MG63 (cell line): ENCODE results near the gene CD1C. TPM values are rescaled to one million over a fixed set of nuclear protein-coding genes. Genes with fewer than 3 reads are reported as not detected.
"Not testable (repeated sequence)": the region's sequence is repeated elsewhere in the genome, so short reads cannot be mapped to it uniquely, and the experiment has no call there.

ENCODE experiments used
- DNase-seq: peaks from one replicate; pipeline ENCODE4 v3.0.0-alpha.2; 2020
- H3K27me3 ChIP-seq: fragments of 250-450 bp; sonication (Bioruptor Pico); 2 replicates; pipeline ENCODE4 v1.5.1; 2020; ENCODE audit warnings: mild to moderate bottlenecking, moderate library complexity
- H3K36me3 ChIP-seq: fragments of 250-450 bp; sonication (Bioruptor Pico); 2 replicates; pipeline ENCODE4 v1.5.1; 2020; ENCODE audit warnings: mild to moderate bottlenecking, moderate library complexity
- H3K4me3 ChIP-seq: fragments of 250-450 bp; sonication (Bioruptor Pico); 2 replicates; pipeline ENCODE4 v1.5.1; 2020; ENCODE audit warnings: mild to moderate bottlenecking, moderate library complexity
- H3K9me3 ChIP-seq: fragments of 250-450 bp; sonication (Bioruptor Pico); 2 replicates; pipeline ENCODE4 v1.5.1; 2020; ENCODE audit warnings: mild to moderate bottlenecking, moderate library complexity
- total RNA-seq: library from RNA; depleted of rRNA; stranded (reverse); fragments of >200 nt; shearing (Covaris generic); gene quantifications from 2 replicates; pipeline ENCODE4 v1.2.3, GENCODE V29; 2014; ENCODE audit warnings: low replicate concordance; rRNA removed

Gene CD1C
- not detected in 2 replicates for total RNA-seq

DNA sequence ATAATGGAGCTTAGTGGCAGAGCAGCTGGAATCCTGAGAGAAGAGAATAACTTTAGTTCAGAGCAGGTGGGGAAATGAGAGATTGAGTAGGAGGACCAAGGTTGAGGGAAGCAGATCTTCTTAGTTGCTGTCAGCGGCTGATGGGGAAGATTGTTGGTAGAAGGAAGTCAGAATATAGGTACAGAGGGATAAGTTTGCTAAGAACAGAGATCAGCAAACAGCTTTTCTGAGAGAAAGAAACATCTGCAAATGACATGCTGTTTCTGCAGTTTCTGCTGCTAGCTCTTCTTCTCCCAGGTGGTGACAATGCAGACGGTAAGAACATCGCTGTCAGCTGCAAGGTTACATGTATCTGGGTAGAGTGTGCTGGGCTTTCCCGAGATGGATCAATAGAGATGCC lies at the start of gene CD1C:
Gene CD1C, plus strand, starts transcription at position 113 of the 400 bp plus-strand sequence. Its CDS starts 142 bp downstream, at position 255.
- H3K4me3 ChIP-seq, result no peak within 1 kb of the TSS
- no peak for DNase-seq
- H3K9me3 ChIP-seq, result no peaks in the 10 kb centered on the region
- no peaks in the 10 kb centered on the region for H3K36me3 ChIP-seq
- H3K27me3 ChIP-seq, result 0 out of 2 replicates have a peak, but pooled peaks cover 2% of the 10 kb centered on the region

DNA sequence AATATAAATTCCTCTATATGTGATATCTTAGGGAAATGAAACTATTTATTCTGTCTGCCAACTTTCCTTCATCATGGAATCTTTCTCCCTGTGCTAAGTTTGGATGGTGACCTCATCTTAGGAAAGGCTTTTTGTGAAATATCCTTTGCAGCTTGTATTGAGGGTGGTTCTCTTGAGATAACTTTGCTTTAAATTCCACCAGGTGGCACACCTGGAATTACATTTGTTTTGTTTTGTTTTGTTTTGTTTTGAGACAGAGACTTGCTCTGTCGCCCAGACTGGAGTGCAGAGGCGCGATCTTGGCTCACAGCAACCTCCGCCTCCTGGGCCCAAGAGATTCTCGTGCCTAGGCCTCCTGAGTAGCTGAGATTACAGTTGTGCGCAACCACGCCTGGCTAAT lies 43.1 kb upstream of the CD1C start:
- Histone ChIP-seq H3K36me3 (no peaks in the 10 kb centered on the region), H3K9me3 (no peaks in the 10 kb centered on the region), H3K27me3 (peaks cover 3% of the 10 kb centered on the region; the same call in 1 of the 2 replicates), H3K4me3 (no peak overlapping the region)
- no peak for DNase-seq

DNA sequence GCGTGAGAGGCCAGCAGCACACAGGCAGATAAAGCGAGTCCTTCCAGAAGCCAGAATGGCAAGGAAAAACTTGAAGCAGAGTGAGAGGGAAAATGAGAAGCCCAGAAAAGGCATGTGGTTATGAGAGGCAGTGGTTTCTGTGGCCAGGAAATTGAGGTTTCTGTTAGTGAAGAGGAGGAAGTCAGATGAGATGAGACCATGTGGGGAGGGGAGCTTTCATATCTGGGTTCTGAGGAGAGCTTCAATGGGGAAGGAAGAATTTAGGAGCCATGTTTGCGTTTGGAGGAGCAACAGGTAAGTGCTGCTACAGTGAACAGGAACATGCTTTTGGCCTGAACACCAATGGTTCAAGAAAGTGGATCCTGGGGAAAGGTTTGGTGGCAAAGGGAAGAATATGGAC lies 41.6 kb upstream of the CD1C start:
- no peaks in the 10 kb centered on the region for H3K9me3 ChIP-seq
- no peaks in the 10 kb centered on the region for H3K36me3 ChIP-seq
- no peak for DNase-seq
- H3K4me3 ChIP-seq, result no peak overlapping the region
- peaks cover 3% of the 10 kb centered on the region; the same call in 1 of the 2 replicates for H3K27me3 ChIP-seq

GRCh38 chr1:158248771-158249170 lies 41.0 kb upstream of the CD1C start:
- Histone ChIP-seq H3K36me3 (no peaks in the 10 kb centered on the region), H3K27me3 (peaks cover 3% of the 10 kb centered on the region; the same call in 1 of the 2 replicates), H3K9me3 (no peaks in the 10 kb centered on the region), H3K4me3 (no peak overlapping the region)
- no peak for DNase-seq

GRCh38 chr1:158249646-158250045 lies 40.1 kb upstream of the CD1C start:
- Histone ChIP-seq H3K27me3 (peaks cover 3% of the 10 kb centered on the region; the same call in 1 of the 2 replicates), H3K36me3 (no peaks in the 10 kb centered on the region), H3K4me3 (no peak overlapping the region), H3K9me3 (no peaks in the 10 kb centered on the region)
- DNase-seq, result no peak

DNA sequence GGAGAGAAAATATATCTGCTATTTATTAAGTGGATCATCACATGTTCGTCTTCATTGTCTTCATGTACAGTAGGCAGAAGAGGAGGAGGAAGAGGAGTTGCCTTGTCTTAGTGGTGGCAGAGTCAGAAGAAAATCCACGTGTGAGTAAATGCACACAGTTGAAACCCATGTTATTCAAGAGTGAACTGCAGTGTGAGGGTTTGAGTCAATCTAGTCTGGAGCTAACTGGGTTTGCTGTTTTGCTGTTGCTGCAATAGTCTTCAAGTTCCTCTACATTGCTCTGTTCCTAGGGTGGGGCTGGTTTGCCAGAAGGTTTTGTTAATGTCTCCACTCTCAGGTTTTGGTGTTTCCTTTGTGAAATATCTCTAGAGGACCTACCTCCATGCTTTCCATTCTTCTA lies 38.6 kb upstream of the CD1C start:
- no peak for DNase-seq
- Histone ChIP-seq H3K27me3 (no peaks in the 10 kb centered on the region; the same call in 1 of the 2 replicates), H3K9me3 (no peaks in the 10 kb centered on the region), H3K36me3 (no peaks in the 10 kb centered on the region), H3K4me3 (no peak overlapping the region)

- no peak for DNase-seq
- Histone ChIP-seq H3K27me3 (no peaks in the 10 kb centered on the region), H3K36me3 (no peaks in the 10 kb centered on the region), H3K4me3 (no peak overlapping the region), H3K9me3 (no peaks in the 10 kb centered on the region)
Observed at GRCh38 chr1:158255656-158256055, 34.1 kb upstream of the CD1C start.

DNA sequence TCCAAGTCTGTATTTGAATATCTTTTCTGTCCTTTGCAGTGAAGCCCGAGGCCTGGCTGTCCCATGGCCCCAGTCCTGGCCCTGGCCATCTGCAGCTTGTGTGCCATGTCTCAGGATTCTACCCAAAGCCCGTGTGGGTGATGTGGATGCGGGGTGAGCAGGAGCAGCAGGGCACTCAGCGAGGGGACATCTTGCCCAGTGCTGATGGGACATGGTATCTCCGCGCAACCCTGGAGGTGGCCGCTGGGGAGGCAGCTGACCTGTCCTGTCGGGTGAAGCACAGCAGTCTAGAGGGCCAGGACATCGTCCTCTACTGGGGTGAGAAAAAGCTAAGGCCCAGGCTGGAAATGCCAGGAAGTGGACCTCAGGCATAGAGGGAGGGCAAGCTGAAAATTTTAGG lies 33.0 kb upstream of the CD1C start:
- DNase-seq, result not testable (repeated sequence)

GRCh38 chr1:158257888-158258287 lies 31.8 kb upstream of the CD1C start:
- no peak for DNase-seq
- Histone ChIP-seq H3K36me3 (no peaks in the 10 kb centered on the region), H3K9me3 (no peaks in the 10 kb centered on the region), H3K27me3 (no peaks in the 10 kb centered on the region), H3K4me3 (no peak overlapping the region)

More for the DNA sequence above, 33.0 kb upstream of the CD1C start:
- not testable (repeated sequence) for H3K9me3 ChIP-seq, H3K27me3 ChIP-seq, H3K36me3 ChIP-seq, H3K4me3 ChIP-seq

DNA sequence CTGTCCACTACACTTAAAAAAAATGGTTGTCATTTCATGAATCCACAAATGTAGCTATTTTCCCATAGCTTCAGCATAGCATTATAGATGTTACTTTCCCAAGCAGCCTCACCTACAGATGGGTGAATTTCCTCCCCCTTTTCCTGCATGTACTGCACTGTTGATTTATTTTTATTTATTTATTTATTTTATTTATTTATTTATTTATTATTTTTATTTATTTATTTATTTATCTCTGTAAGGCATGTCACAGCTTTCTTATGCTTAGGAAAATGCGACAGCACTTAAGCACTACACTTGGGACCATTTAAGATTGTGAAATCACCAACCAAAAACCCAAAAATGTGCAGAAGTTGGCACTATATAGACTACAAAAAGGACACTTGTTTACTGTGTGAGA lies 30.6 kb upstream of the CD1C start:
- H3K9me3 ChIP-seq, result no peaks in the 10 kb centered on the region
- no peak overlapping the region for H3K4me3 ChIP-seq
- DNase-seq, result no peak
- no peaks in the 10 kb centered on the region for H3K27me3 ChIP-seq
- no peaks in the 10 kb centered on the region for H3K36me3 ChIP-seq

DNA sequence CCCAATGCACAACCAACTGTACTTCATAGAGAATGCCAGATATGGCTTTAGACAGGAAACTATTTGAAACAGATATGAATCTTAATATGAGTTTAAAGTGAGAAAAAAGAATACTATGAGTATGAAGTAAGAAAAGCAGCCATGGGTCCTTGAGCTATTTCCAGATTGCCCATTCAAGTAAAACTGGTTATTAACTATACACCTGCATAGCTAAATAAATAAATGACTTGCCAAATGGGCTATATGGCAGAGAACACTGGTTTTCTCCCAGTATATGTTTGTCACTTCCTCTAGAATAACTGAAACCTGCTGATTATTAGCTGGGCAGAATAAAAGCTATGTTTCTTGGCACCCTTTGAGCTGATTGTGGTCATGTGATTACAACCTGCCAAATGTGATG lies 17.0 kb upstream of the CD1C start:
- H3K4me3 ChIP-seq, result no peak overlapping the region
- H3K9me3 ChIP-seq, result no peaks in the 10 kb centered on the region
- DNase-seq, result no peak
- no peaks in the 10 kb centered on the region for H3K27me3 ChIP-seq
- H3K36me3 ChIP-seq, result no peaks in the 10 kb centered on the region

DNA sequence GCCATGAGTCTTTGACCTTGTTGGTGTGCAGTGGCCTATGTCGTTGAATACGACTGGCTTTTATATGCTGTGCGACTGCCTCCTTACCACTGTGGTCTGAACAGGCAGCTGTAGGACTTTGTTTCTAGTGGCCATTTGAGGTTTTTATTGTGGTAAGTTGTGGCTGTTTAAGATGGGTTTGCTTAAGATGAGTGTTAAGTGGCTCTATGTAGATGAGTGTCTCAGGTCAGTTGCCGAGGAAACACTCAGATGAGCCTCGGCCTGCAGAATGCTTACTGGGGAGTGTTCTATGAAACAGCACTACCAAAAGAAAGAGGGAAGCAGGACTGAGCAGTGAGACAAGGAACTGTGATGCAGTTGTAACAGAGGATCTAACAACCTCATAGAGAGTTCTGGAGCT lies 14.9 kb upstream of the CD1C start:
- no peaks in the 10 kb centered on the region for H3K27me3 ChIP-seq
- H3K9me3 ChIP-seq, result no peaks in the 10 kb centered on the region
- DNase-seq, result no peak
- no peaks in the 10 kb centered on the region for H3K36me3 ChIP-seq
- H3K4me3 ChIP-seq, result no peak overlapping the region

GRCh38 chr1:158282421-158282820 lies 7.3 kb upstream of the CD1C start:
- H3K36me3 ChIP-seq, H3K27me3 ChIP-seq, H3K9me3 ChIP-seq, H3K4me3 ChIP-seq, DNase-seq: not testable (repeated sequence)

- no peaks in the 10 kb centered on the region for H3K9me3 ChIP-seq
- no peak overlapping the region for H3K4me3 ChIP-seq
- H3K36me3 ChIP-seq, result no peaks in the 10 kb centered on the region
- DNase-seq, result no peak
- H3K27me3 ChIP-seq, result no peaks in the 10 kb centered on the region
Observed at GRCh38 chr1:158283965-158284364, 5.8 kb upstream of the CD1C start.

DNA sequence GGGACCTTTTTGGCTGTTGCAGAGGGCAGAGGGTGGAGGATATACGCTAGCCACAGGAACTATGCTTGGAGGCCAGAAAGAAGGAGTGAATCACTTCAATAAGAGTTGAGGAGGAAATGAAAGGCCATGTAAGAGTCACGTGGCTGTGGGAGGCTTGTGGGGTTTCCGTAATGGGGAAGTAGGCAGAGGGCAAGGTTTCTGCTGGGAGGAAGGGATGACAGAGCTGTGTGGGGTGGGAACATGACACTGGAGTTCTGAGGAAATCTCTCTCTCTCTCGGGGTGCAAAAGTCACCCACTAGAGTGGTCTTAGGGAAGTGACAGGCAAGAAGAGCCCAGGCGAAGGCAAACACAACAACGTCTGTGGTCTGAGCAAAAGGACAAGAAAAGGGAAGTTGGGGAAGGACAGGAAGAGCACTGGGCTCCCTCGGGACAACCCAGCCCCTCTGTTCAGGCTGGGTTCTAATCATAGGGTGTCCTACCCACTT lies 3.9 kb upstream of the CD1C start:
- Histone ChIP-seq H3K36me3 (no peaks in the 10 kb centered on the region), H3K4me3 (no peak overlapping the region), H3K27me3 (0 out of 2 replicates have a peak, but pooled peaks cover 2% of the 10 kb centered on the region), H3K9me3 (no peaks in the 10 kb centered on the region)
- peak; percentile 13 for DNase-seq

- Histone ChIP-seq H3K27me3 (0 out of 2 replicates have a peak, but pooled peaks cover 2% of the 10 kb centered on the region), H3K4me3 (no peak overlapping the region), H3K36me3 (no peaks in the 10 kb centered on the region), H3K9me3 (no peaks in the 10 kb centered on the region)
- DNase-seq, result no peak
Observed at GRCh38 chr1:158286487-158286886, 3.2 kb upstream of the CD1C start.

DNA sequence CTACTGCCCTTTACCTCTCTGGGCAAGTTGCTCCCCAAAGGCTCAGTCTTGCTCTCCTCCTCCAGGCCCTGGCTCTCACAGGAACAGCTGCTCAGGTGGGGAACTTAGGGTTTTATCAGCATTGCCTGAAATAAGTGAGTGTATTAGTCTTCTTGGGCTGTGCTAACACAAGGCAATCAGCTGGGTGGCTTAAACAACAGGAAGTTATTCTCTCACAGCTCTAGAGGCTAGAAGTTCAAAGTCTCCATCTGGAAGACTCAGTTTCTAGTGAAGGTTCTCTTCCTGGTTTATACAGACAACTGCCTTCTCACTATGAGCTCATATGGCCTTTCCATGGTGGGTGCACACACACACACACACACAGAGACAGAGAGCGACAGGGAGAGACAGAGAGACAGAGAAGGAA lies 2.8 kb upstream of the CD1C start:
- no peak overlapping the region for H3K4me3 ChIP-seq
- H3K27me3 ChIP-seq, result 0 out of 2 replicates have a peak, but pooled peaks cover 2% of the 10 kb centered on the region
- DNase-seq, result no peak
- H3K36me3 ChIP-seq, result no peaks in the 10 kb centered on the region
- no peaks in the 10 kb centered on the region for H3K9me3 ChIP-seq

DNA sequence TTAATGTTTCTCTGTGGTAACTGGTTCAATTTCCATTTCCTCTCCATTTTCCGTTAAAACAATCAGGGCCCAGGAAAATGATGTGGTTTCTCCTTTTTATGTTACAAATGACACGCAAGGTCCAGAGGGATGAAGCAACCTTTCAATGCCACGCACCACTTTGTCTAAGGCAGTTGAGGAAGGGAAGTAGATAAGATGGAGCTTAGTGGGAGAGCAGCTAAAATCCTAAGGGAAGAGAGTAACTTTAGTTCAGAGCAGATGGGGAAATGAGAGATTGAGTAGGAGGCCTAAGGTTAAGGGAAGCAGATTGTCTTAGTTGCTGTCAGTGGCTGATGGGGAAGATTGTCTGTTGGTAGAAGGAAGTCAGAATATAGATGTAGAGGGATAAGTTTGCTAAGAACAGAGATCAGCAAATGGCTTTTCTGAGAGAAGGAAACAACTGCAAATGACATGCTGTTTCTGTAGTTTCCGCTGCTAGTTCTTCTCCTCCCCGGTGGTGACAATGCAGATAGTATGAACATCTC lies 660 bp downstream of the CD1C start:
- 0 out of 2 replicates have a peak, but pooled peaks cover 2% of the 10 kb centered on the region for H3K27me3 ChIP-seq

More for the DNA sequence above, 660 bp downstream of the CD1C start:
- no peak for DNase-seq
- H3K9me3 ChIP-seq, result no peaks in the 10 kb centered on the region
- H3K36me3 ChIP-seq, result no peaks in the 10 kb centered on the region
- H3K4me3 ChIP-seq, result no peak overlapping the region
